Measurements from ENCODE around the gene TXK. TPM values are rescaled to one million over a fixed set of nuclear protein-coding genes. Genes with fewer than 3 reads are reported as not detected.

Gene TXK
- total RNA-seq, 4 donors from 2014 or later = 1.6 to 6.8 (median 3.3) TPM

DNA sequence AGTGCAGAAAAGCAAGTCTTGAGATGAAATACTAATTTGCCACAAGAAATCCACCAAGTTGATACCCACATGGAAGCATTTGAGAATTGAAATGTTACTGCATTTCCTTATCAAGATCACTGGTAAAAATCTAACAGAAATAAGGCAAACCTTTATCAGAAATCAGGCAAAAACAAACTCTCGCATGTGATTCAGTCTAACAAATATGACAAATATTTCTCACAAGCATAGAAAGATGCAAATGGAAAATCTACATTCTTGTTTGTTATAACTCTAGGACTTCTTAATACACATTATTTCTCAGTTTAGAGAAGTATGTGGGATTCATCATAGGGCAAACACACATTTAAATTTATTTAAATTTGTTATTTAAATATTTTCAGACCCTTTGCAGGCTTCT lies 52.9 kb downstream of the TXK start:
- Histone ChIP-seq H3K9me3 (no peaks in the 10 kb centered on the region), H3K27ac (no peak overlapping the region), H3K4me3 (no peak overlapping the region), H3K36me3 (no peaks in the 10 kb centered on the region), H3K4me1 (no peaks in the 10 kb centered on the region), H3K27me3 (no peaks in the 10 kb centered on the region)
- no peak for DNase-seq (ENCODE audit: low spot score in 2 of 2)
- TF ChIP-seq POLR2AphosphoS5 (IDR thresholded peaks at IDR 0.05) (no peak), POLR2A (IDR thresholded peaks at IDR 0.05) (no peak), EP300 (IDR thresholded peaks at IDR 0.05) (no peak), CTCF (IDR thresholded peaks at IDR 0.05) (no peak)
- WGBS = 75% methylated on average over 1 of the region's 1 CpG

DNA sequence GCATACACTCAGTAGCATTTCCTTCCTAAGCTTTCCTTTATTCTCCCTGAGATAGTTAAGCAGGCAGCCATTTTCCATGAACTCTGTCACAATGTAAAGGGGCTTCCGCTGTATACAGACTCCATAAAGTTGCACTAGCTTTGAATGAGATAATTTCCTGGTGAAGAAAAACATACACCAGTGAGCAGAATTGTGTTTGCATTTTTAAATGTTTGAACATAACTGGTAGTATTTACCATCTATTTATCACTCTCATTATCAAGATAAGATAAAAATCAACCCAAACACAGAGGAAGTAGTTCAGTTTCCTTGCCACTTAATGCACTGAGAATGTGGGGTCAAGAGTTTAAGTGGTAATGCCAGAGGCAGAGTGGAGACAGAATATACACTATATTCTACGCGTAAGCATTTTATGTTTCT lies 54.1 kb downstream of the TXK start:
- Histone ChIP-seq H3K27me3 (no peaks in the 10 kb centered on the region), H3K9me3 (no peaks in the 10 kb centered on the region), H3K36me3 (no peaks in the 10 kb centered on the region), H3K27ac (no peak overlapping the region), H3K4me3 (no peak overlapping the region), H3K4me1 (no peaks in the 10 kb centered on the region)
- TF ChIP-seq CTCF (IDR thresholded peaks at IDR 0.05) (no peak), POLR2AphosphoS5 (IDR thresholded peaks at IDR 0.05) (no peak), POLR2A (IDR thresholded peaks at IDR 0.05) (no peak), EP300 (IDR thresholded peaks at IDR 0.05) (no peak)
- 77% methylated on average over 3 of the region's 3 CpGs for whole genome bisulfite sequencing
- DNase-seq (ENCODE audit: low spot score in 2 of 2) = no peak

- Histone ChIP-seq H3K36me3 (no peaks in the 10 kb centered on the region), H3K9me3 (no peaks in the 10 kb centered on the region), H3K4me3 (no peak overlapping the region), H3K4me1 (no peaks in the 10 kb centered on the region), H3K27me3 (no peaks in the 10 kb centered on the region), H3K27ac (no peak overlapping the region)
- TF ChIP-seq POLR2A (IDR thresholded peaks at IDR 0.05) (no peak), POLR2AphosphoS5 (IDR thresholded peaks at IDR 0.05) (no peak), CTCF (IDR thresholded peaks at IDR 0.05) (no peak), EP300 (IDR thresholded peaks at IDR 0.05) (no peak)
- DNase-seq (ENCODE audit: low spot score in 2 of 2) = no peak
- 73% methylated on average over 5 of the region's 5 CpGs for whole genome bisulfite sequencing
Measured at GRCh38 chr4:48078862-48079655, 55.0 kb downstream of the TXK start.

- H3K4me3 ChIP-seq = no peak overlapping the region
- 90% methylated on average over 2 of the region's 2 CpGs for WGBS
- H3K4me1 ChIP-seq = no peaks in the 10 kb centered on the region
- DNase-seq (ENCODE audit: low spot score in 2 of 2) = no peak
- TF ChIP-seq POLR2A (IDR thresholded peaks at IDR 0.05) = no peak
- TF ChIP-seq POLR2AphosphoS5 (IDR thresholded peaks at IDR 0.05) = no peak
- no peak for TF ChIP-seq EP300 (IDR thresholded peaks at IDR 0.05)
- TF ChIP-seq CTCF (IDR thresholded peaks at IDR 0.05) = no peak
- H3K9me3 ChIP-seq = no peaks in the 10 kb centered on the region
- H3K27ac ChIP-seq = no peak overlapping the region
- H3K36me3 ChIP-seq = no peaks in the 10 kb centered on the region
- H3K27me3 ChIP-seq = no peaks in the 10 kb centered on the region
Measured at GRCh38 chr4:48078425-48078824, 55.6 kb downstream of the TXK start.

DNA sequence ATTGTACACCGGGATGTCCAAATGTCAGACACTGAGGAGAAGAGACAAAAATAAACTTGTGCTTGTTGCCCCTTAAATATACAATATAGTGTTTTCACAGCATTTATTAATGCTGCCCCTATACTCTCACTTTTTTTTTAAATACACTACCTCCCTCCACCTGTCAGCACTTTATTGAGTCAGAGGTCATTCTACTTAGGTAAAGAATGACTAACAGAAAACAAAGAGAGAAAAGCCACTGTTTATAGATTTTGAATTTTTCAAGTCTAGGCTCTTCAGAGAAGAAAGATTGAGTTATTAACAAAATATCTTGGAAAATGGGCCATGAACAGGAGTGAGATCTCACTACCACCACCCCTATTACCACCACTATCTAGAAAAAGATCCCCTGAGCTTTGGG lies 59.4 kb downstream of the TXK start:
- 85% methylated on average over 1 of the region's 1 CpG for whole genome bisulfite sequencing
- DNase-seq (ENCODE audit: low spot score in 2 of 2) = no peak
- Histone ChIP-seq H3K4me1 (no peaks in the 10 kb centered on the region), H3K27me3 (no peaks in the 10 kb centered on the region), H3K27ac (no peak overlapping the region), H3K36me3 (no peaks in the 10 kb centered on the region), H3K4me3 (no peak overlapping the region), H3K9me3 (no peaks in the 10 kb centered on the region)
- TF ChIP-seq POLR2AphosphoS5 (IDR thresholded peaks at IDR 0.05) (no peak), EP300 (IDR thresholded peaks at IDR 0.05) (no peak), CTCF (IDR thresholded peaks at IDR 0.05) (no peak), POLR2A (IDR thresholded peaks at IDR 0.05) (no peak)

All from suprapubic skin (tissue), 4 donors.